Activated naive CD4-positive, alpha-beta T cell treated with anti-CD3 and anti-CD28 coated beads, Interleukin-2, amount 50 U/mL, for 16 hours (primary cell): Measurements from ENCODE around the gene VWA3A.
A peak's percentile ranks its signal among the peaks of the same experiment; 100 is the strongest.
"Not testable (repeated sequence)": the region's sequence is repeated elsewhere in the genome, so short reads cannot be mapped to it uniquely, and the experiment has no call there.

Experiments used
- DNase-seq: peaks from one replicate; pipeline ENCODE4 v3.0.0-alpha.2; 2020

The VWA3A gene

DNA sequence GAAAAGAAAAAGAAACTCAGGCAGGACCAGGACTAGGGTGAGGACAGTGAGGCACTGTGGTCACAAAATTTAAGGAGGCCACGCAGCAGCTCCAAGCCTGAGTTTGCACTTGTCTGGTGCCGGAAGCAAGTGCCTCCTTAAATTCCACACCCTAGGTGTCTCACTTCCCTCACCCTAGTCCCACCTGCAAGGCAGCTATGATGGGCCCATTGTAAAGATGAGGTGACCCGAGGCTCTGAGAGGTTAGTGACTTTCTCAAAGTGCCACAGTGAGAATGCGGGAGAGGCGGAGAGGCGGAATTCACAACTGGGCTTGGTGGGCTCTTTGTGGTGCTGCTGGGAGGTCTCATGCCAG, 92.3 kb downstream of the VWA3A start:
- no peak for DNase-seq

DNA sequence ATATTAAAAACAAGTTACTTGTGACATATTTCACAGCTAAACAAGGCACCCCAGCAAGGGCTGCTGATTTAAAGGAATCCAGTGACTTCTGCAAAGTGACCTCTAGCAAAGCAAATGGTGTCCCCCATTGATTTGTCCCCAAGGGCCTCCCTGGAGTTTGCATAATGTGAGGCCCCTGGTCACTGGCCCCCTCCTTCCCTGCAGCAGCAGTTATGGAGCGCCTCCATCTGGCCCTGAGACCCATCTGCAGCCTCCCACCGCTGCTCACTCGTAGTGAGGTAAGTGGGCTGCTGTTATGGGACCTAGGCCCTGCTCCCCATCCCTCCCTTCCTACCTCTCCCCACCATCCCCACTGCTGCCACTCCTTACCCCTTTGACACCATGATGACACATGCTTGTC, 94.2 kb downstream of the VWA3A start:
- DNase-seq, result no peak

DNA sequence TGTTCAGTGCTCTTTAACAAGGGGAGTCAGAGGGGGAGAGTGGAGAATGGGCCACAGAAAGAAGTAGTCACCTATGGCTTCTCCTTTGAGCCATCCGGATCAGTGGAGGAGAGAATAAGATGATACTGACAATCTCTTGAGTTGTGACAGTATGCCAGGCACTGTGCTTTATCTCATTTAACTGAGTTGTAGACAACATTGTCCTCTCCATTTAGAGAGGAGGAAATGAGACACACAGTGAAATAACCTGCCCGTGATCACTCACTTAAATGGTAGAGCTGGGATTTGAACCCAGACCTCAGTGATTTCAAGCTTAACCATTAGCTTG, 95.9 kb downstream of the VWA3A start:
- no peak for DNase-seq

DNA sequence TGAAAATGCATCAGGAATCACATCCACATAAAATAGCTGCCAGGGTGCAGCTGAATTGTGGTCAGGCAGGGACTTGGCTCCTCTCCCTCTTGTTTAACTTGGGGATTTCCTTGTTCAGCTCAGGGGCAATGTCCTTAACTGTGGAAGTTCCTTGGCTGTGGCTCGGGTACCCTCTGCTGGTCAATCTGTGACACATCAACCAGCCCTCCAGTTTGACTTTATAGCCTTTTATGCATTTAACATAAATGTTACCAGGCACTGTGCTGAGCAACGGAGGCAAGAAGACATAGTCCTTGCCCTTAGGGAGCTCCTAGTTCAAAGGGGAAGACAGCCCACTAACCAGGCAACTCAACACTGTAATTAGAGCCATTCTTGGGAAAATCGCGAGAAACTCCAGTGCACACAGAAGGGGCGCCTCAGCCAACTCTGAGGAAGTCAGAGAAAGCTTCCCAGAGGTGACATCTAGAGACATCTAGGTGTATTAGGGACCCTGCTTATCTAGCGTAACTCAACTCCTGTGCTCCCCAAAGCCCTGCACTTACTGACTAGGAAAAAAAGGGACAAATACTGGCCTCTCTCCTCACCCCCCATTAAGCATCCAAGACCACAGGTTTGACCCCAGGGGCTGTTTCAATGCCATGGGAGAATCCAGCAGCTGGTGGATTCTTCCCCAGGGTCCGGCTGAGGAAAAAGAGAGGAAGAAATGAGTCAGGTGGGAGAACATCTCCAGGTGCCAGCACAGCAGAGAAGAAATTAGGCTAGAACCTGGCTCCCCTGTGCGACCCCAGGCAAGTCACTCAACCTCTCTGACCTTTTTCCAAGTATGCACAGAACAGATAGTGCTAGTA, 96.5 kb downstream of the VWA3A start:
- DNase-seq, result peak; percentile 56

DNA sequence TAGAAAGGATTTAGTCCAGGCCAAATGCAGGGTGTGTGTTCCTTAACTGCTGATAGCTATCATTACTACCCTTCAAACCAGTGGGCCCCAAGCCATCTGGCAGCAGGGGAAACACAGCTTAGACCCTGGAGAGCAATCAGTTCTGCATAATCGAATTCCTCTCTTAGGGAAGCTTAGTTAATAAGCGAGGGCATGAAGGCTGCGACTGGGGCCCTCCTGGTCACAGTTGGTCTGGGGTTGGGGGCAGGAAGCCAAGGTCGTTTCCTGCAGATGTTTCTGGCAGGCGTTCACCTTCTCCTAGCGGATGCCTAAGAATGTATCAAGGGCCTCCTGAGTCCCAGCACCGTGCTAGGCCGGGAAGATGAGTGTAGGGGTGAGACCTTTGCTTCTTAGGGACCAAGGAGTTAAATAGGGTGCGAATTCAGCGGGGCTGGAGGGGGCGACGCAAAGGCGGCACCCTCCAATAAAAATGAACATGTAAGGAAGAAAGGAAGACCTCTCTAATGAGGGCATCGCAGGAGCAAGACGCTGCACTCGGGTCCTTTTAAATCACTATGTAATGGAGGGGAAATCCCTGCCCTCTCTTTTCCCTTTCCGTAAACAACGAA, 97.2 kb downstream of the VWA3A start:
- no peak for DNase-seq

DNA sequence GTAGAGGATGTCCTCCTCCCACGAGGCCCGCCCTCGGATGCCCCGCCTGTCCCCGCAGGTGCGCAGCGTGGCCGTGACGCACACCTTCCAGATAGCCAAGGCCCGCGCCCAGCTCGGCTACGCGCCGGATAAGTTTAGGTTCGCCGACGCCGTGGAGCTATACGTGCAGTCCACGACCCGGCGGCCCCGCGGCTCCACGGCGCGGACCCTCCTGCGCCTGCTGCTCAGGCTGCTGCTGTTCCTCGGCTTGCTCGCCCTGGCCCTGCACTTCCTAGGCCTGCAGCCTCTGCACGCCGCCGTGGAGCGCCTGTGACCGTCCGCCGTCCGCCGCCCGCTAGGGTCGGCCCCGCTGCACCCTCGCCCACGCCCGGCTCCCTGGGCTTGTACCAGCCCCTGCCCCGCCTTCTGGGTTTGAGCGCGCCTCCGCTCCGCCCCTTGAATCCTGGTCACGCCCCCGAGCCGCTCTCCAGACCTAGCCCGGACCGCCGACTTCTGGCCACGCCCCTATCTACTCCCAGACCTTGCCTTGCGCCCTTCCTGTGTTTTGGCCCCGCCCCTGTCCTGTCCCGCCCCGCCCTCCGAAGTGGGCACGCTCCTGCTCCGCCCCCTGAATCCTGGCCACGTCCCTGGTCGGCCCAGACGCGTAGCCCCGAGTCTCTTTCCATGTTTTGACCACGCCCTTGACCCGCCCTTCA, 97.9 kb downstream of the VWA3A start:
- DNase-seq, result peak; percentile 97

DNA sequence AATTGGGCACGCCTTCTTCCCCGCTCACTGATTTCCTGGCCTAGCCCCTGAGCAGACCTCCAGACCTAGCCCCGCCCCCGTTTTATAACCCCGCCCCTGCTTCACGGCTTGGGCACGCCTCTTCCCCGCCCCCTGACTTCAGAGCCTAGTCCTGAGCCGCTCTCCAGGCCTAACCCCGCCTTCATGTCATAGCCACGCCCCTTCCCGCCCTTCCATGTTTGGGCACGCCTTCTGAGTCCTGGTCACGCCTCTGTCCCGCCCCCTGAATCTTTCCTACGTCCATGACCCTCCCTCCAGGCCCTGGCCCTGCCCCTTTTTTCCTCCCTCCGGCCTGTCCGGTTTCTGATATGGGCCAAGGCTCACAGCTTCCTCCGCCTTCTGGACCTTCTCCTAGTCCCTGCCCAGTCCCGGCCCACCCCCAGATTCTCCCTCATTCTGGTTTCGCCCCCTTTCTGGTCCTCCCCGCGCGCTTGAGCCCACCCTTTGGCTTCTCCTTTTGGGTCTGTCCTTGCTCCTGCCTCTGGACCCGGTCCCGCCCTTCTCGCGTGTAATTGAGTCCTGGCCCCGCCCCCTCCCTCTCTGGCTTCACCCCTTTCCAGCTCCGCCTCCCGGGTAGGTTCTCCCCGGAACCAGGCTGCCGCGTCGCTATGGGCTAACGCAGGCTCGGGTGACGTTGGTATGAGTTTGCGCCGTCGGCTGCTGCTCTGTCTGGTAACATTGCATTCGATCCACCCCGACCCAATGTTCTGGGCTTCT, 98.6 kb downstream of the VWA3A start:
- DNase-seq, result peak; percentile 98

DNA sequence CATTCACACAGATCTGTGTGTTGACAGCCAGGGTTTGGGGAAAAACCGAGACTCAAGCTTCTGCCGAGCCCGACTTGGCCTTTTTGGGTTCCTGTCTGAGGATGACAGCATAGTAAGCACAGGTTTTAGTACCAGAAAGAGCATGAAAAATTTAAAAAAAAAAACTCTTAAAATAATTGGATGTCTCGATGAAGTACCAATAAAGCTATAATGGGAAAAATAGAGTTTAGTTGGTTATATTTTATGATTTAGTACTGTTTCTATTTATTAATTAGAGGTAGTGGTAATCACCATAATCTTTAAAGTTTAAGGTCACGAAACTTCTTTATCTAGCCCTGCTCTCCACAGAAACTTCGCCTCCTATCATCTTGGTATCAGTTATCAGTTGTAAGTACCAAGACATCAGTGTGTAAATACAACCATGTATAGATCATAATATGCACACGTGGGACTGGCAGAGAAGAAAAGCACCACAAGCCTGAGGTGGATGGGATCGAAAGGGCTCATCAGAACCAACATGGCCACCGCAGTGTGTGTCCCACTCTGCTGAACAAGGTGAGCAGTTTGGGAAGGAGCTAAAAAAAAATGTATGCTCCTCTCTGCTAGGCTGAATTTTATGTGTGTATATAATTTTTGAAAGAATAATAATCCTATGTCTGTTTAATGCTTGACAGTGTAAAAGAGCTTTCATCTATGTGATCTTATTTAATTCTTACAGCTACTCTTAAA, 99.4 kb downstream of the VWA3A start:
- DNase-seq, result peak; percentile 33

DNA sequence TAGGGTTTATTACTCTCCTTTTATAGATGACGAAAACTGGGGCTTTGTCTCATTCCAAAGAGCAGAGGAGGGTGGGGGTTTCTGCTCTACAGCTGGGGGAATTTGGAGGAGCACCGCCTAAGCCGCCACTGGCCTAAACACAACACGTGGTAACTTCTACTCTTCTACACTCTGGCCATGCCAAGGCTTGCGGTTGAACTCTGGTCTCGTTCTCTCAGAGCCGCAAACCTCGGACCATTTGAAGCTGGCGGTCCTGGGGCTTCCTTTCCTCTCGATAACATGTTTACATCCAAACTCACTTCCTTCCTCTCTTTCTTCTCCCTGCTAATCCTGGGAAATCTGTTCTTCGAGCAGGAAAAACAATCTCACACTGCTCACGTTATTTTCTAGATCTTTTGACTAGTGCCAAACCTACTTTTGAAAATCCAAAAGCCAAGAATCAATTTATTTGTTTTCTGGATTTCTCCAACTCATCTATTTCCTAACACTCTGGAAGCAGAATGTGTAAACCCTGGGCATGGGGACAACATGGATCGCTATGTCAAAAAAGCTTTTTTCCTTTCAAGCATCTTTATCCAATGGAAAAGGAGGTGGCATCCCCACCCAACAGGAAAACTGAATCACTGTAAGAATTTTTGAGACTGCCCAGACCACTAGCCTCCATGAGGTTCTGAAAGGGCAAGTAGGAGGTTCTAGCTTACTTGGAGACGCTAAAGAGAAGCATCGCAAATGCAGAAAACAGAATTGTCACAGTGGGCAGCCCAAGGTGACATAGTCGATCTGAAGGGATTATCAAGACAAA, 100.1 kb downstream of the VWA3A start:
- DNase-seq, result peak; percentile 62

DNA sequence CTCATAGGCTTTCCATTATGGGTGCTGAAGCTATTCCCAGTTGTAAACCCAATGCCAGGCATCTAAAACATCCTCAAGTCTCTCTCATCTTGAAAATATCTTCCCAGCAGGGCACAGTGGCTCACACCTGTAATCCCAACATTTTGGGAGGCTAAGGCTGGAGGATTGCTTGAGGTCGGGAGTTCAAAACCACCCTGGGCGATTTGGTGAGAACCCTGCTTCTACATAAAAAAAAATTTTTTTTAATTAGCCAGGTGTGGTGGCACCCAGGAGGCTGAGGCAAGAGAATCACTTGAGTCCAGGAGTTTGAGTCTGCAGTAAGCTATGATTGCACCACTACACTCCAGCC, 100.7 kb downstream of the VWA3A start:
- DNase-seq, result no peak

DNA sequence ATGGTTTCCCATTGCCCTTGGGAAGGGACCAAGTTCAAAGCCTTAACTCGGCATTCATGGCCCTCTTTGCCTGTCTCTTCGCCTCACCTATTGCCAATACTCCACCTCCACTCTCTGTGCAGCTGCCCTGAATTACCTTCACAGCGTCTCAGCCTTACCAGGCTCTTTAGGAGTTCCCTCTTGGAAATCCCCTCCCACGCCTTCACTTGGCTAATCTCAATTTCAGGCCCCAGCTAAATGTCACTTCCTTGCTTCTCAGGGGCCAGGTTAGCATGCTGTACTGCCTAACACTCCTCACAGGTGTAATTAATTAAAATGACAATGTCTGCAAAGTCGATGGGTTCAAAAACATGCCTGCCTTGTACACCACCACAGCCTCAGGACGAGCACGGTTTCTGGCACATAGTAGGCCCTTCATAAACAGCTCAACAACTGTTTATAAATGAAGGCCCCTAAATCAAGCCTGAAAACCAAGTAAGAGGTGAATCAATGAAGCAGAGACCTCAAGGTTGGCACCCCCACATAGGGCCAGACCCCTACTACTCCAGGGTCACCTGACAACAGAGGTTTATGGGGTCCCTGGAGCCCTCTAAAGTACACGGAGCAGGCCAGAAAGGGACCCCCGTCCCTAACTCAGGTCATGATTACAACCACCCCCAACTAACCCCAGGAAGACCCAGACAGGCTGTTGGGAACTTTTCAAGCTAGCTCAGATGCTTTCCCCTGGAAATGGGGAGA, 102.5 kb downstream of the VWA3A start:
- DNase-seq, result no peak

DNA sequence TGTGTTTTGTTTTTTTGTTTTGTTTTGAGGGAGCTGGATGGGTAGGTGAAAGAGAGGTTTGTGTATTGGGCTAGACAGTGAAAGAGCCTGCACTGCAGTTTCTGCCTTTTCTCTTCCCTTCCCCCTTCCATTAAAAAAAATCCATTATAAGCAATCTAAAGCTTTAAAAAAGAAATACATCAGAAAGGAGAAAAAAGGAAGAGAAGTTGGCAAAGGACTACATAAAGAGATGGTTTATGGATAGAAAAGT, 103.0 kb downstream of the VWA3A start:
- no peak for DNase-seq

DNA sequence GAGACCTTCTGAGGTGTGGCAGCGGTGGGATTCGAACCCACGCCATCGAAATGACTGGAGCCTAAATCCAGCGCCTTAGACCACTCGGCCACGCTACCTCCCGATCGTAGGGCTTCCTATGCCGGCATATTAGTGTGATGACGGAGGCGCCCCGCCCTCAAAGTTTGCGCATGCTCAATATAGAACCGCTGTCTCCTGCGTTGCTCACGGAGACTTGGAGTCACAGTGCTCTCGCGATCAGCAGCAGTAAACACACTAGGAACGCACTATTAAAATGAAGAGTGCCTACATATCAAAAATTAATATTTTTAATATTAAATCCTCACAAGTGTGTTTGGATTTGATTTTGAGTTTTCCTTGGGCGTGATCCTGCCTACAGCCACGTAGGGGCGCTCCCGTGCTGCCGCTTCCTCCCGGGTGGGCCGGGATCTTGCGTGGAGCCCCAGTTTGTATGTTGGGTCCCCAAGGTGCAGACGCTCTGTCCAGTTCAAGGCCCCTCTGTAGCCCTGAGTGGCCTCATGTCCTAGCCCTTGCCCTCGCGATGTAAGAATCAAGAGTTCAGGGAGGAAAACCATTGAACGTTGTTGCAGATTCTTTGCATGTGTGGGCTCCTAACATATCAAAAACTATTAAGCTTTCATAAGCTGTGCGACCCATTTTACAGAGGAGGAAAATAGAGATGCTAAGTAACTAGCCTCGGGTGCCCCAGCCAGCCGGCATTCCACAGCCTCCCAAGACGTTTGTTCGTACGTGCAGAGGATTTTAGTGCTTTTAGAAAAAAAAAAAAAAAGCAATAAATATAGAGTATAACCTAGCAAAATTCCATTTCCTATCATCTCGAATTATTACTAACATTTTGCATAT, 103.6 kb downstream of the VWA3A start:
- peak; percentile 84 for DNase-seq

DNA sequence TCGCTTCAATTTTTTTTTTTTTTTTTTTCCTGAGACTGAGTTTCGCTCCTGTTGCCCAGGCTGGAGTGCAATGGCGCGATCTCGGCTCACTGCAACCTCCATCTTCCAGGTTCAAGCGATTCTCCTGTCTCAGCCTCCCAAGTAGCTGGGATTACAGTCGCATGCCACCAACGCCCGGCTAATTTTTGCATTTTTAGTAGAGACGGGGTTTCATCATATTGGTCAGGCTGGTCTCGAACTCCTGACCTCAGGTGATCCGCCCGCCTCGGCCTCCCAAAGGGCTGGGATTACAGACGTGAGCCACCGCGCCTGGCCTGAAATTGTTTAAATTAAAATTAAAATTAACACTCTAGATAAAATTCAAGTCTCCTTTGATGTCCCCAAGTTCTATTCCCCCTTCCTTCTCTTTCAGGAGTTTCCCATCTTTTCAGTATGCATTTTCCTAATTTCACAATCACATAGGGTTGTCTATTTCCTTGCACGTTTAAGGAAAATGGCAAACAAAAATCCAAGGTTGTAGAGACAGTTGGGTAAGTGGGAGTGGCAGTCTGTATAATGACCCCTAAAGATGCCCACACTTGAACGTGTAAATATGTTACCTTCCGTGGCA, 104.3 kb downstream of the VWA3A start:
- DNase-seq, result not testable (repeated sequence)

DNA sequence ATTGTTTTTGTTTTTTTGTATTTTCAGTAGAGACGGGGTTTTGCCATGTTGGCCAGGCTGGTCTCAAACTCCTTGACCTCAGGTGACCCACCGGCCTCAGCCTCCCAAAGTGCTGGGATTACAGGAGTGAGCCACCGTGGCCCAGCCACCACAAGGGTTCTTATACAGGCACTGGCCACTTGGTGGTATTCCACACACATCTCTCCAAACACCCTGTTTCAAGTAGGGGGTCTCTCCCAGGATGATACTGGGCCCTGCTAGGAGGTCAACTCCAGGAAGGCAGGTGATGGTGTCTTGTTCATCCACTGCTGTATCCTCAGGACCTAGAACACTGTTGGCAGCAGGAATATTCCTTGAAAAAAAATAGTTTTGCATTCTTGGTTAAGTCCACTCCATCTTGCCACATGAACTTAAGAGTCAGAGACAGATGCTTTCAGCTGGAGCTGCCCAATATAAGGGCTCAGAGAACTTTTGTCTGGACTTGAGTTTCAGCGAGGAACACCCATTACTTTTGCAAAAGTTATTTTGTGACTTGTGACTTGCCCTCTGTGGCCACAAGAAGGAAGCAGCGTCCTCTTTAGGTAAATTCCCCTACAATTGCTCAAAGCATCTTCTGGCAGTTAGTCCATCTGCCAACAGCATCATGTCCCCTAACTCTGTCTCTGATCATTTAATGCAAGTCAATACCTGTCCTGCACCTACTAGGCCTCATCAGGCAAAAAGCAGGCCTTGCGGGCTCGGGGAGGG, 106.4 kb downstream of the VWA3A start:
- no peak for DNase-seq

DNA sequence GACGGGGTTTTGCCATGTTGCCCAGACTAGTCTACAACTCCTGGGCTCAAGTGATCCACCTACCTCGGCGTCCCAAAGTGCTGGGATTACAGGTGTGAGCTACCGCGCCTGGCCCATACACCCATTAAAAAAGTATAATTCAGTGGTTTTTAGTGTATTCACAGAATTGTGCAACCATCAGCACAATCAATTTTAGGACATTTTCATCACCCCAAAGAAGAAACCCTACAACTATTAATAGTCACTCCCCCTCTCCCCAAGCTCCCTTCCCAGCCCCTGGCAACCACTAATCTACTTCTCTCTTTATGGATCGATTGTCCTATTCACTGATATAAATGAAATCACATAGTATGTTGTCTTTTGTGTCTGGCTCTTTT, 109.9 kb downstream of the VWA3A start:
- no peak for DNase-seq

DNA sequence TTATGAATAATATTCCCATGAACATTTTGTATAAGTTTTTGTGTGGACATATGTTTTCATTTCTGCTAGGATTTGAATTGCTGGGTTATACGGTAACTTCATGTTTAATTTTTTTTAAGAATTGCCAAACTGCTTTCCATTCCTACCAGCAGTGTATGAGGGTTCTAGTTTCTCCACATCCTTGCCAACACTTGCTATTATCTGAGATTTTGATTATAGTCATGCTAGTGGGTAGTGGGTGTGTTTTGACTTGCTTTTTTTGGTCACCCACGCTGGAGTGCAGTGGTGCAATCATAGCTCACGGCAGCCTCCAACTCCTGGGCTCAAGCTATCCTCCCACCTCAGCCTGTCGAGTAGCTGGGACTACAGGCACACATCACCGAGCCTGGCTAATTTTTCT, 110.8 kb downstream of the VWA3A start:
- no peak for DNase-seq

DNA sequence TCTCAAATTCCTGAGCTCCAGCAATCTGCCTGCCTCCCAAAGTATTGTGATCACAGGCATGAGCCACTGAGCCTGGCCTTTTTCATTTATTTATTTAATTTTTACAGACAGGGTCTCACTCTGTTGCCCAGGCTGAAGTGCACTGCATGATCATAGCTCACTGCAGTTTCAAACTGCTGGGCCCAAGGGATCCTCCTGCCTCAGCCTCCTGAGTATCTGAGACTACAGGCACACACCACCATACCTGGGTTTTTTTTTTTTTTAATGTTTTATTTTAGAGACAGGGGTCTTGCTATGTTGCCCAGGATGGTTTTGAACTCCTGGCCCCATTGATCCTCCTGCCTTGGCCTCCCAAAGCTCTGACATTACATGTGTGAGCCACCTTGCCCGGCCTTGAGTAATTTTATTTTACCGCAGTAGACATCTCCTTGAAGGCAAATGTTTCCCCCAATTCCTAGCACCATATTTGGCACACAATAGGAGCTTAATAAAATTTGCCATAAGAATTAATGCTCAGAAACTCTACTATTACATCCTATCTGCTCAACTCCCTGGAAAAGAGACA, 111.8 kb downstream of the VWA3A start:
- DNase-seq, result no peak

DNA sequence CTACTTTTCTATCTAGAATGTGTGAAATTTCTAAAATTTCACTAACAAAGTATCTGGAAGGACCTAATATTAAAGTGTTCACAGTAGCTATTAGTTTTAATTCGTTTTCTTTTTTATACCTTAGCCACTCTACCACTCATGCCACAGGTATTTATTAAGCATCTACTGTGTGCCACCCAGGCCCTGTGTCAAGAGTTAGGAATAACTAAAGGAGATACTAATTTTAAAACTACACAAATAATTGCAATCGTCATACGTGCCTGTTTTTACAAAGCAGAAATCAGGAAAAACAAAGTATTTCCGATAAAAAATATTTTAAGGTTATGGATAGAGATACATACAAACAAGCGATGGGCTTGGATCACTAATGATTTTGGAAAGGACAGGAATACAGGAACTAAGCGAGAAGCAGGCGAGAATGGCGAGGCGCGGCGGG, 113.3 kb downstream of the VWA3A start:
- DNase-seq, result no peak
